ENCODE results near the gene SMG5.
A peak's percentile ranks its signal among the peaks of the same experiment; 100 is the strongest.

SMG5 gene

DNA sequence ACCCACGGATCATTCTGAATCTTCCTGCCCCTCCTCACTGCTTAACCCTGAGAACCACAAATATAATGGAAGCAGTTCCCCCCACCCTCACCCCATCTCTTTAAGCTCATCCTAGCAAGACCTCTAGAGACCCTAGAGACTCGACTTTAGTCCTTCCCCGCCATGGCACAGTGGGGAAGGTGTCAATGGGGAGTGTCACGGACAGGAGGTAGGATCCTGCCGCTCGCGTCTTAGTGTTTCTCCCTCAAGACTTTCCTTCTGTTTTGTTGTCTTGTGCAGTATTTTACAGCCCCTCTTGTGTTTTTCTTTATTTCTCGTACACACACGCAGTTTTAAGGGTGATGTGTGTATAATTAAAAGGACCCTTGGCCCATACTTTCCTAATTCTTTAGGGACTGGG, 70.5 kb downstream of the SMG5 start:
- no peak for DNase-seq
- peak overlapping the region; percentile 90 for H3K4me3 ChIP-seq (ENCODE audit: low read length)
- peak overlapping the region; percentile 80 for H2AFZ ChIP-seq (ENCODE audit: low read length)
- H3K4me2 ChIP-seq (ENCODE audit: low read depth, low read length): peak overlapping the region; percentile 80
- no peaks in the 10 kb centered on the region for H3K27me3 ChIP-seq (replicated peaks; ENCODE audit: insufficient read depth, low read length)
- TF ChIP-seq EZH2phosphoT487 (IDR thresholded peaks at IDR 0.05; ENCODE audit: low read length): no peak
- no peak for TF ChIP-seq EZH2 (optimal IDR thresholded peaks at IDR 0.05; ENCODE audit: low read depth, low read length)
- TF ChIP-seq CTCF (IDR thresholded peaks at IDR 0.05; ENCODE audit: low read length): no peak
- peaks cover 19% of the 10 kb centered on the region for H3F3A ChIP-seq (ENCODE audit: insufficient read depth, low read length)
- peaks cover 46% of the 10 kb centered on the region for H3K79me2 ChIP-seq (ENCODE audit: low read length)
- no peaks in the 10 kb centered on the region for H3K9me2 ChIP-seq (replicated peaks; ENCODE audit: insufficient read depth, low read length)
- H3K4me1 ChIP-seq (ENCODE audit: low read length): peaks cover 14% of the 10 kb centered on the region
- H3K9me3 ChIP-seq (replicated peaks; ENCODE audit: insufficient read depth, low read length): no peaks in the 10 kb centered on the region
- no peaks in the 10 kb centered on the region for H4K20me1 ChIP-seq (ENCODE audit: insufficient read depth, low read length)
- peak overlapping the region; percentile 88; the same call in 1 of the 2 replicates for H3K27ac ChIP-seq (ENCODE audit: low read length)
- H3K9ac ChIP-seq (ENCODE audit: low read length): peak overlapping the region; percentile 94
- H3K36me3 ChIP-seq (replicated peaks; ENCODE audit: insufficient read depth, low read length): peaks cover 7% of the 10 kb centered on the region; the same call in 1 of the 2 replicates

- H4K20me1 ChIP-seq (ENCODE audit: insufficient read depth, low read length): no peaks in the 10 kb centered on the region
- H3K79me2 ChIP-seq (ENCODE audit: low read length): peaks cover 51% of the 10 kb centered on the region
- no peaks in the 10 kb centered on the region for H3K9me2 ChIP-seq (replicated peaks; ENCODE audit: insufficient read depth, low read length)
- no peak overlapping the region for H3K9ac ChIP-seq (ENCODE audit: low read length)
- H3K4me3 ChIP-seq (ENCODE audit: low read length): no peak overlapping the region
- peaks cover 7% of the 10 kb centered on the region; the same call in 1 of the 2 replicates for H3K36me3 ChIP-seq (replicated peaks; ENCODE audit: insufficient read depth, low read length)
- no peaks in the 10 kb centered on the region for H3K9me3 ChIP-seq (replicated peaks; ENCODE audit: insufficient read depth, low read length)
- H3K4me1 ChIP-seq (ENCODE audit: low read length): peaks cover 13% of the 10 kb centered on the region
- peaks cover 16% of the 10 kb centered on the region for H3F3A ChIP-seq (ENCODE audit: insufficient read depth, low read length)
- no peak overlapping the region for H3K4me2 ChIP-seq (ENCODE audit: low read depth, low read length)
- TF ChIP-seq EZH2 (optimal IDR thresholded peaks at IDR 0.05; ENCODE audit: low read depth, low read length) (no peak), EZH2phosphoT487 (IDR thresholded peaks at IDR 0.05; ENCODE audit: low read length) (no peak), CTCF (IDR thresholded peaks at IDR 0.05; ENCODE audit: low read length) (no peak)
- no peak for DNase-seq
- no peak overlapping the region for H2AFZ ChIP-seq (ENCODE audit: low read length)
- no peaks in the 10 kb centered on the region for H3K27me3 ChIP-seq (replicated peaks; ENCODE audit: insufficient read depth, low read length)
- no peak overlapping the region for H3K27ac ChIP-seq (ENCODE audit: low read length)
Measured at GRCh38 chr1:156211243-156211642, 71.4 kb downstream of the SMG5 start.

DNA sequence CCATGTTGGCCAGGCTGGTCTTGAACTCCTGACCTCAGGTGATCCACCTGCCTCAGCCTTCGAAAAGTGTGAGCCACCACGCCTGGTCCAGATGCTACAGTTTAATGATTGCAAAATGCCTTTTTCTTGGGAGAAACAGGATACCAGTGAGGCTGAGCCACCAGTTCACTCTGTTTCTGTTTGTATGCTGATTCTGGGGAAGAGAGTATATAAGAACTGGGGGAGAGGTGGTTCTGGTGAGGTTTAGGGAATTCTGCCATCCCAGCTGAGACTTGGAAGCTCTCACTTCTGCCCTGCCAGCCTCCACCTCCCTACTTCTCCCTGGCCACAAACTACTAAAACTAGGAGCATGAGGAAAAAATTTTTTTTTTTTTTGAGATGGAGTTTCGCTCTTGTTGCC, 77.9 kb downstream of the SMG5 start:
- Histone ChIP-seq H2AFZ (ENCODE audit: low read length) (no peak overlapping the region), H3K4me2 (ENCODE audit: low read depth, low read length) (no peak overlapping the region), H3K9ac (ENCODE audit: low read length) (no peak overlapping the region), H3K79me2 (ENCODE audit: low read length) (peaks cover 75% of the 10 kb centered on the region), H4K20me1 (ENCODE audit: insufficient read depth, low read length) (no peaks in the 10 kb centered on the region), H3K9me3 (replicated peaks; ENCODE audit: insufficient read depth, low read length) (no peaks in the 10 kb centered on the region), H3K36me3 (replicated peaks; ENCODE audit: insufficient read depth, low read length) (peaks cover 11% of the 10 kb centered on the region), H3K4me1 (ENCODE audit: low read length) (no peaks in the 10 kb centered on the region), H3K27ac (ENCODE audit: low read length) (no peak overlapping the region), H3F3A (ENCODE audit: insufficient read depth, low read length) (no peaks in the 10 kb centered on the region; the same call in 1 of the 2 replicates), H3K4me3 (ENCODE audit: low read length) (no peak overlapping the region), H3K27me3 (replicated peaks; ENCODE audit: insufficient read depth, low read length) (no peaks in the 10 kb centered on the region), H3K9me2 (replicated peaks; ENCODE audit: insufficient read depth, low read length) (no peaks in the 10 kb centered on the region)
- DNase-seq: no peak
- no peak for TF ChIP-seq CTCF (IDR thresholded peaks at IDR 0.05; ENCODE audit: low read length)
- no peak for TF ChIP-seq EZH2 (optimal IDR thresholded peaks at IDR 0.05; ENCODE audit: low read depth, low read length)
- TF ChIP-seq EZH2phosphoT487 (IDR thresholded peaks at IDR 0.05; ENCODE audit: low read length): no peak

Data from MM.1S (cell line).